ENCODE data around the gene APOL4.

The APOL4 gene

GRCh38 chr22:36184433-36185025, 17.1 kb downstream of the APOL4 start:
- TF ChIP-seq, protein P1, sequence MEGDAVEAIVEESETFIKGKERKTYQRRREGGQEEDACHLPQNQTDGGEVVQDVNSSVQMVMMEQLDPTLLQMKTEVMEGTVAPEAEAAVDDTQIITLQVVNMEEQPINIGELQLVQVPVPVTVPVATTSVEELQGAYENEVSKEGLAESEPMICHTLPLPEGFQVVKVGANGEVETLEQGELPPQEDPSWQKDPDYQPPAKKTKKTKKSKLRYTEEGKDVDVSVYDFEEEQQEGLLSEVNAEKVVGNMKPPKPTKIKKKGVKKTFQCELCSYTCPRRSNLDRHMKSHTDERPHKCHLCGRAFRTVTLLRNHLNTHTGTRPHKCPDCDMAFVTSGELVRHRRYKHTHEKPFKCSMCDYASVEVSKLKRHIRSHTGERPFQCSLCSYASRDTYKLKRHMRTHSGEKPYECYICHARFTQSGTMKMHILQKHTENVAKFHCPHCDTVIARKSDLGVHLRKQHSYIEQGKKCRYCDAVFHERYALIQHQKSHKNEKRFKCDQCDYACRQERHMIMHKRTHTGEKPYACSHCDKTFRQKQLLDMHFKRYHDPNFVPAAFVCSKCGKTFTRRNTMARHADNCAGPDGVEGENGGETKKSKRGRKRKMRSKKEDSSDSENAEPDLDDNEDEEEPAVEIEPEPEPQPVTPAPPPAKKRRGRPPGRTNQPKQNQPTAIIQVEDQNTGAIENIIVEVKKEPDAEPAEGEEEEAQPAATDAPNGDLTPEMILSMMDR (IDR thresholded peaks at IDR 0.05; ENCODE audit: extremely low read depth, insufficient read depth, missing control alignments), result no peak
- no peak for DNase-seq (ENCODE audit: low spot score)
- in situ Hi-C loops (cut with MboI; ENCODE audit: low pct_unique_long_range_greater_than_20kb, low sequenced_read_pairs, unreplicated experiment), result no loop called here

- in situ Hi-C loops (cut with MboI; ENCODE audit: low pct_unique_long_range_greater_than_20kb, low sequenced_read_pairs, unreplicated experiment), result no loop called here
- DNase-seq (ENCODE audit: low spot score), result no peak
- TF ChIP-seq, protein P1 (IDR thresholded peaks at IDR 0.05; ENCODE audit: extremely low read depth, insufficient read depth, missing control alignments), result no peak
Measured at GRCh38 chr22:36183446-36183845, 18.2 kb downstream of the APOL4 start.

DNA sequence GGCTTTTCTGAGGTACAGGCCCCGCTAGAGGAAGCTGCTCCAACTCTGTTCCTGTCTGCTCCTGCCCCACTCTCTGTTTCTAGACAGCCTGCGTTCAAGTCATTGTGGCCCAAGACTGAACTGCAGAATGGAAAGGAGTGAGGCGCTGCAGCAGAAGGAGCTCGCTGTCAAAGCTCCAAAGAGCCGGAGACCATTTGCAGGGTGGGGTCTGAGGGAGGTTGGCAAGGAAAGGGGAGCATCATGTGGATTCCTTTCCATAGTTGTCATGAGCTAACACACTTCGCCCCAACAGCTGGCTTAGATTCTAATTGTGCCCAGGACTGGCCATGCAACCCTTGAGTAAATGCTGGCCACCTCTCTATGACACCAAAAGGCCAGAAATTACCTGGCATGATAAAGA, 18.8 kb downstream of the APOL4 start:
- TF ChIP-seq, protein P1 (IDR thresholded peaks at IDR 0.05; ENCODE audit: extremely low read depth, insufficient read depth, missing control alignments), result no peak
- no peak for DNase-seq (ENCODE audit: low spot score)
- in situ Hi-C loops (cut with MboI; ENCODE audit: low pct_unique_long_range_greater_than_20kb, low sequenced_read_pairs, unreplicated experiment), result no loop called here

DNA sequence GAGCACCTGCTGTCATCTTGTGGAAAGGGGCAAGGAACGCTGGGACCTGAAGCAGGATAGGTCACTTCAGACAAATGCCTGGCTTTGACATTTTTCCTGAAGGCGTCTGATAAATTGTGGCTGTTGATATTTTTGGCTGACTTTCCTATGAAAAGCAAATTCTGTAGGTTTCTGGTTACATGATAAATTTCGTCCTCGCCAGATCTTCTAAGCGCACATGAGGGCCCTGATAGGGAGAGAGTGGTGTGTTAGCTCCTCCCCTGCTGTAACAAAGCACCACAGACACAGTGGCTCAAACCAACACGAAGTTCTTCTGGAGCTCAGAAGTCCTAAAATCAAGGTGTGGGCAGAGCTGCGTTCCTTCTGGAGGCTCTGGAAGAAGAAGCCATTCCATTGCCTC, 19.6 kb downstream of the APOL4 start:
- in situ Hi-C loops (cut with MboI; ENCODE audit: low pct_unique_long_range_greater_than_20kb, low sequenced_read_pairs, unreplicated experiment), result no loop called here
- TF ChIP-seq, protein P1 (IDR thresholded peaks at IDR 0.05; ENCODE audit: extremely low read depth, insufficient read depth, missing control alignments), result no peak
- no peak for DNase-seq (ENCODE audit: low spot score)

- TF ChIP-seq, protein P1 (IDR thresholded peaks at IDR 0.05; ENCODE audit: extremely low read depth, insufficient read depth, missing control alignments), result no peak
- in situ Hi-C loops (cut with MboI; ENCODE audit: low pct_unique_long_range_greater_than_20kb, low sequenced_read_pairs, unreplicated experiment), result no loop called here
- no peak for DNase-seq (ENCODE audit: low spot score)
Measured at GRCh38 chr22:36180928-36181327, 20.7 kb downstream of the APOL4 start.

- DNase-seq (ENCODE audit: low spot score), result peak; percentile 80
- in situ Hi-C loops (cut with MboI; ENCODE audit: low pct_unique_long_range_greater_than_20kb, low sequenced_read_pairs, unreplicated experiment), result no loop called here
Measured at GRCh38 chr22:36180038-36180880, 21.4 kb downstream of the APOL4 start.

More at GRCh38 chr22:36180038-36180880, 21.4 kb downstream of the APOL4 start:
- TF ChIP-seq, protein P1 (IDR thresholded peaks at IDR 0.05; ENCODE audit: extremely low read depth, insufficient read depth, missing control alignments), result peak; percentile 86

Measured in GM13977 (cell line).